Measurements from ENCODE around the gene ZGPAT.

DNA sequence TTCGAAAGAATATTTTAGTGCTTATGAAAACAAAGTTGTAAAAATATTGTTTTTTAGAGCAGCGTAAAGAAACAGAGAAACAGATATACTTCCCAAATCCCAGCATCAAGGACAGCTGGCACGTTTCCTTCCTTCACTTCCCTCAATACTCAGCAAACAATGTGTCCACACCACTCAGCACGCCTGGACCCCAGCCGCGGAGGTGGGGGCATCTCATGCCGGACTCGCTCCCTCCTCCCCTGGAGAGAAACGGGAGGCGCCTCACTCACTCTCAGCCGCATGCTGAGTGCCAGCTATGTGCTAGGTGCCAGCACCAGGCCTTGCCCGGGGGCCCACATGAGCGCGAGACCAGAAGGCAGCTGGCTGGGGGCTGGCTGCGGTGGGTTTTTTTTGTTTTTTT is 66.5 kb downstream of the ZGPAT start:
- no peak for TF ChIP-seq CTCF (conservative IDR thresholded peaks at IDR 0.05; ENCODE audit: low read depth, low read length)
- TF ChIP-seq EZH2 (IDR thresholded peaks at IDR 0.05; ENCODE audit: low read length, unreplicated experiment): no peak
- TF ChIP-seq EZH2phosphoT487 (IDR thresholded peaks at IDR 0.05; ENCODE audit: borderline replicate concordance, low read length): no peak
